Vagina (tissue), 2 donors: Measurements from ENCODE around the gene PARD6G.

Experiments
- POLR2AphosphoS5 ChIP-seq, 2 donors: sonication (generic); formaldehyde crosslinking; IDR thresholded peaks; one replicate each; pipeline ENCODE4 v1.9.0; 2017; ENCODE audit warnings: antibody characterized with exemption in 2 of 2, mild to moderate bottlenecking in 2 of 2, low read depth in 1 of 2; ENCODE audit not compliant: insufficient read depth in 1 of 2
- TF ChIP-seq, protein P1 (sequence below), 3 experiments: fragments of 450-650 bp in 2 of 3; fragments of 200-600 bp in 1 of 3; sonication (generic) in 1 of 3; IDR thresholded peaks; one replicate each; pipeline ENCODE4 v1.5.1; 2017 to 2019; ENCODE audit warnings: antibody characterized with exemption in 3 of 3, mild to moderate bottlenecking in 2 of 3, moderate library complexity in 2 of 3

DNA sequence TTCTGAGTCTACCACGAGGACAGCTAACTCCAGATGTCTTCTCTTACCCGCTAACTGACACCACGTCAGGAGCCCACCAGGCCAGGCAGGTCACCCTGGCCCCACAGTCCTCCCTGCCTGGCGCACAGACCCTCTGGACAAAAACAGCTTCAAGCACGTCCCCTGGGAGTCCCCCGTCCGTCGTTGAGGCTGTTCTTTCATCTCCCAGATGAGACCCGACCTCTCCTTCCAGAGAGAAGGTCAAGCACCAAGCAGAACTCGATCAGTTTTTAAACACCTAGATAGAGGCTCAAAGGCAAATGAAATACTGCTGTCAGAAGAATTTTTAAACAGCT is 57.8 kb downstream of the PARD6G start:
- no peak for TF ChIP-seq POLR2AphosphoS5 (IDR thresholded peaks at IDR 0.05; ENCODE audit: insufficient read depth in 1 of 2, low read depth in 1 of 2)
- TF ChIP-seq, protein P1, sequence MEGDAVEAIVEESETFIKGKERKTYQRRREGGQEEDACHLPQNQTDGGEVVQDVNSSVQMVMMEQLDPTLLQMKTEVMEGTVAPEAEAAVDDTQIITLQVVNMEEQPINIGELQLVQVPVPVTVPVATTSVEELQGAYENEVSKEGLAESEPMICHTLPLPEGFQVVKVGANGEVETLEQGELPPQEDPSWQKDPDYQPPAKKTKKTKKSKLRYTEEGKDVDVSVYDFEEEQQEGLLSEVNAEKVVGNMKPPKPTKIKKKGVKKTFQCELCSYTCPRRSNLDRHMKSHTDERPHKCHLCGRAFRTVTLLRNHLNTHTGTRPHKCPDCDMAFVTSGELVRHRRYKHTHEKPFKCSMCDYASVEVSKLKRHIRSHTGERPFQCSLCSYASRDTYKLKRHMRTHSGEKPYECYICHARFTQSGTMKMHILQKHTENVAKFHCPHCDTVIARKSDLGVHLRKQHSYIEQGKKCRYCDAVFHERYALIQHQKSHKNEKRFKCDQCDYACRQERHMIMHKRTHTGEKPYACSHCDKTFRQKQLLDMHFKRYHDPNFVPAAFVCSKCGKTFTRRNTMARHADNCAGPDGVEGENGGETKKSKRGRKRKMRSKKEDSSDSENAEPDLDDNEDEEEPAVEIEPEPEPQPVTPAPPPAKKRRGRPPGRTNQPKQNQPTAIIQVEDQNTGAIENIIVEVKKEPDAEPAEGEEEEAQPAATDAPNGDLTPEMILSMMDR (IDR thresholded peaks at IDR 0.05) = no peak
